Endodermal cell (in vitro differentiated cells): ENCODE data around the gene SELENOS. TPM values are rescaled to one million over a fixed set of nuclear protein-coding genes. Genes with fewer than 3 reads are reported as not detected.

ENCODE experiments used
- DNase-seq: peaks from one replicate; pipeline ENCODE4 v3.0.0-alpha.2; 2017
- H3K27ac ChIP-seq: 2 replicates; pipeline ENCODE4 v1.5.1; 2013; ENCODE audit warnings: mild to moderate bottlenecking, low read depth, low read length, moderate library complexity
- H3K27me3 ChIP-seq: 2 replicates; pipeline ENCODE4 v1.6.1; 2013; ENCODE audit warnings: mild to moderate bottlenecking, low read length, moderate library complexity; ENCODE audit not compliant: insufficient read depth, control insufficient read depth, poor library complexity, severe bottlenecking
- H3K36me3 ChIP-seq: 2 replicates; pipeline ENCODE4 v1.7.0; 2013; ENCODE audit warnings: mild to moderate bottlenecking, low read length, moderate library complexity; ENCODE audit not compliant: control insufficient read depth, insufficient read depth
- H3K4me1 ChIP-seq: one replicate; pipeline ENCODE4 v1.7.0; 2013; ENCODE audit warnings: low read length; ENCODE audit not compliant: control insufficient read depth, insufficient read depth
- H3K4me3 ChIP-seq: 2 replicates; pipeline ENCODE4 v1.5.1; 2013; ENCODE audit warnings: mild to moderate bottlenecking, low read length, moderate library complexity
- H3K9ac ChIP-seq: 2 replicates; pipeline ENCODE4 v1.6.1; 2013; ENCODE audit warnings: mild to moderate bottlenecking, low read length, moderate library complexity; ENCODE audit not compliant: poor library complexity, severe bottlenecking; ENCODE audit errors: extremely low read depth
- H3K9me3 ChIP-seq: 2 replicates; pipeline ENCODE4 v1.6.1; 2013; ENCODE audit warnings: mild to moderate bottlenecking, low read length, moderate library complexity; ENCODE audit not compliant: control insufficient read depth
- H3K27ac Mint-ChIP-seq: 2 replicates; pipeline ENCODE4 v1.8.0; 2020; ENCODE audit warnings: mixed read lengths
- H3K27me3 Mint-ChIP-seq: 2 replicates; pipeline ENCODE4 v1.8.0; 2021; ENCODE audit warnings: mild to moderate bottlenecking, mixed read lengths; ENCODE audit not compliant: insufficient read depth
- H3K36me3 Mint-ChIP-seq: 2 replicates; pipeline ENCODE4 v1.8.0; 2020; ENCODE audit warnings: low read depth, mixed read lengths
- H3K4me1 Mint-ChIP-seq: 2 replicates; pipeline ENCODE4 v1.8.0; 2020; ENCODE audit warnings: mixed read lengths
- H3K4me3 Mint-ChIP-seq: 2 replicates; pipeline ENCODE4 v1.8.0; 2020; ENCODE audit warnings: mild to moderate bottlenecking, moderate library complexity, mixed read lengths
- H3K9me3 Mint-ChIP-seq: 2 replicates; pipeline ENCODE4 v1.8.0; 2020; ENCODE audit warnings: mild to moderate bottlenecking, mixed read lengths
- CTCF ChIP-seq: fragments of 200-600 bp; sonication (generic); conservative IDR thresholded peaks from 2 replicates; pipeline ENCODE4 v1.5.0; 2021; ENCODE audit warnings: antibody characterized with exemption, mild to moderate bottlenecking
- WGBS, 2 experiments: methylation state at CpG; one replicate each; pipeline versions ENCODE4 v1.1.5 to v1.1.7; 2013; ENCODE audit warnings: missing lambda C conversion rate in 2 of 2, mixed read lengths in 1 of 2; ENCODE audit not compliant: insufficient coverage in 1 of 2, insufficient read length in 1 of 2; 5-methylcytosine and 5-hydroxymethylcytosine counted together
- total RNA-seq, 2 donors: library from RNA; stranded (reverse); fragmentation: NEBNext Ultra II Directional in 1 of 2; extraction: Animal tissue kit (Norgen Biotek cat#: 25700) in 1 of 2; gene quantifications; 2 replicates in 1 of 2; 3 replicates in 1 of 2; pipeline ENCODE4 v1.2.1, GENCODE V29; 2021

The SELENOS gene
- total RNA-seq, 2 donors from 2014 or later: 56.1 to 60.5 TPM

GRCh38 chr15:101286471-101287114 lies 9.3 kb upstream of the SELENOS start:
- Mint-ChIP-seq H3K4me3 (no peak overlapping the region), H3K36me3 (peaks cover 80% of the 10 kb centered on the region), H3K4me1 (no peaks in the 10 kb centered on the region), H3K27me3 (no peaks in the 10 kb centered on the region), H3K9me3 (no peaks in the 10 kb centered on the region), H3K27ac (no peak overlapping the region)
- Histone ChIP-seq H3K27ac (no peak overlapping the region), H3K4me1 (no peaks in the 10 kb centered on the region), H3K9me3 (peaks cover 3% of the 10 kb centered on the region), H3K27me3 (no peaks in the 10 kb centered on the region), H3K36me3 (peaks cover 86% of the 10 kb centered on the region), H3K4me3 (no peak overlapping the region), H3K9ac (no peak overlapping the region)
- no peak for TF ChIP-seq CTCF
- no peak for DNase-seq
- 95 to 100% methylated on average over 4 to 9 of the region's 9 CpGs for WGBS, 2 experiments

GRCh38 chr15:101283931-101284330 lies 6.6 kb upstream of the SELENOS start:
- no peak for TF ChIP-seq CTCF
- H3K27me3 Mint-ChIP-seq: no peaks in the 10 kb centered on the region
- H3K27ac Mint-ChIP-seq: no peak overlapping the region
- peaks cover 6% of the 10 kb centered on the region for H3K9me3 Mint-ChIP-seq
- WGBS, 2 experiments: 82 to 87% methylated on average over 5 to 6 of the region's 6 CpGs
- peak; percentile 27 for DNase-seq
- no peak overlapping the region for H3K27ac ChIP-seq
- H3K9ac ChIP-seq: no peak overlapping the region
- H3K4me3 Mint-ChIP-seq: no peak overlapping the region
- H3K36me3 ChIP-seq: peaks cover 76% of the 10 kb centered on the region
- no peaks in the 10 kb centered on the region for H3K4me1 ChIP-seq
- H3K27me3 ChIP-seq: no peaks in the 10 kb centered on the region
- H3K36me3 Mint-ChIP-seq: peaks cover 84% of the 10 kb centered on the region
- H3K4me1 Mint-ChIP-seq: peaks cover 4% of the 10 kb centered on the region
- H3K9me3 ChIP-seq: peaks cover 10% of the 10 kb centered on the region
- no peak overlapping the region for H3K4me3 ChIP-seq

DNA sequence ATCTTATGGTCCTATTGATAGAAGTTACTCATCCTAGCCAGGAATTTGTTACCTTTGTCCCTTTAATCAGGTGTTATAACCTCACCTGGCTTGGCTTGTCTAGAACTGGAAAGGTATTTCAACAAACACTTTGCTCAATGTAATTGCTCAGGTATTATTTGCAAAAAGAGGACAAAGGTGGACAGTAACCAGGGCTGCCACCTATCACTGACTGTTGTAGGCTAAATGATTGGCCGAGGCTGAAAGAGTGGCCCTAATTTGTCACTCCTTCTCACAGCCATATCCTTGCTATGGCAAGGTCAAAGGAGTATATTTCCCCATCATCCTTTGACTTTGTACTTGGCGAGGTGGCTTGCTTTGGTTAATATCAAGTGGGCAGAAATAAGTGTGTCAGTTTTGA lies 2.7 kb upstream of the SELENOS start:
- WGBS, 2 experiments: 95 to 100% methylated on average over 1 to 2 of the region's 2 CpGs

More for the DNA sequence above, 2.7 kb upstream of the SELENOS start:
- Mint-ChIP-seq H3K9me3 (peaks cover 6% of the 10 kb centered on the region), H3K4me3 (no peak overlapping the region), H3K27ac (peak overlapping the region; percentile 90), H3K27me3 (no peaks in the 10 kb centered on the region), H3K36me3 (peaks cover 53% of the 10 kb centered on the region), H3K4me1 (peaks cover 20% of the 10 kb centered on the region)
- no peak overlapping the region for H3K27ac ChIP-seq
- peaks cover 10% of the 10 kb centered on the region for H3K9me3 ChIP-seq
- peaks cover 3% of the 10 kb centered on the region for H3K4me1 ChIP-seq
- TF ChIP-seq CTCF: no peak
- peaks cover 49% of the 10 kb centered on the region for H3K36me3 ChIP-seq
- H3K4me3 ChIP-seq: peak overlapping the region; percentile 64
- H3K27me3 ChIP-seq: no peaks in the 10 kb centered on the region
- peak overlapping the region; percentile 31 for H3K9ac ChIP-seq
- peak; percentile 15 for DNase-seq
